Measurements from ENCODE around the gene SLC4A5.

SLC4A5 gene

DNA sequence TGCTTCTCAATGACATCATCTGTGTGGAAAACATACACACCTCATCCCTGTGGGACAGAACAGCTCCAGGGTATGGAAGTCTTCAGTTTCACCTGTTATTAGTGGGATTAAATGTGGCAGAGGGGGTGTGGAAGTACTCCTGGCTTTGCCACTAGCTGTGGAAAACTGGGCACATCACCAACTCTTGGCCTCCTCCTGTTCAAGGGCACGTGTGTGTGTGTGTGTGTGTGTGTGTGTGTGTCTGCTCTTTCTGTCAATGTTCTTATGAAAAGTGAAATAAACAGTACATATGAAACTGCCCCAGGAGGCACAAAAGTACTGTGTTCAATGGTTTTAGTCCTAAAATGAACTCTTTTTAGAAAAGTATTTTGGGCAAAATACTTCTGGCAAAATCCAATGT is 78.9 kb downstream of the SLC4A5 start:
- Histone ChIP-seq H3K4me1 (ENCODE audit: control insufficient read depth, insufficient read depth, low read length) (peaks cover 3% of the 10 kb centered on the region; the same call in 1 of the 2 replicates), H3K36me3 (ENCODE audit: control insufficient read depth in 2 of 2, insufficient read depth in 1 of 2, low read length in 2 of 2) (no peaks in the 10 kb centered on the region), H3K9me3 (ENCODE audit: control insufficient read depth, insufficient read depth, low read depth, low read length) (no peaks in the 10 kb centered on the region), H3K27ac (ENCODE audit: extremely low read depth, low read depth, low read length) (no peak overlapping the region), H3K4me3 (ENCODE audit: low read depth, low read length) (no peak overlapping the region)
- TF ChIP-seq MYNN (tag by site-specific recombination; IDR thresholded peaks at IDR 0.05; ENCODE audit: borderline replicate concordance) (no peak), KLF7 (tag by site-specific recombination; IDR thresholded peaks at IDR 0.05; ENCODE audit: borderline replicate concordance) (no peak), ZNF366 (tag by site-specific recombination; conservative IDR thresholded peaks at IDR 0.05) (no peak), ZNF138 (tag by site-specific recombination; IDR thresholded peaks at IDR 0.05; ENCODE audit: borderline replicate concordance) (no peak), ZBTB1 (tag by site-specific recombination; IDR thresholded peaks at IDR 0.05) (no peak), KLF9 (tag by site-specific recombination; IDR thresholded peaks at IDR 0.05; ENCODE audit: low read depth) (no peak), RBAK (tag by site-specific recombination; IDR thresholded peaks at IDR 0.05) (no peak), ZNF701 (tag by site-specific recombination; IDR thresholded peaks at IDR 0.05) (no peak), ZNF544 (tag by site-specific recombination; IDR thresholded peaks at IDR 0.05) (no peak), FEZF1 (tag by site-specific recombination; IDR thresholded peaks at IDR 0.05) (no peak), ZNF155 (tag by site-specific recombination; IDR thresholded peaks at IDR 0.05) (no peak)
- TF ChIP-seq, protein P1, sequence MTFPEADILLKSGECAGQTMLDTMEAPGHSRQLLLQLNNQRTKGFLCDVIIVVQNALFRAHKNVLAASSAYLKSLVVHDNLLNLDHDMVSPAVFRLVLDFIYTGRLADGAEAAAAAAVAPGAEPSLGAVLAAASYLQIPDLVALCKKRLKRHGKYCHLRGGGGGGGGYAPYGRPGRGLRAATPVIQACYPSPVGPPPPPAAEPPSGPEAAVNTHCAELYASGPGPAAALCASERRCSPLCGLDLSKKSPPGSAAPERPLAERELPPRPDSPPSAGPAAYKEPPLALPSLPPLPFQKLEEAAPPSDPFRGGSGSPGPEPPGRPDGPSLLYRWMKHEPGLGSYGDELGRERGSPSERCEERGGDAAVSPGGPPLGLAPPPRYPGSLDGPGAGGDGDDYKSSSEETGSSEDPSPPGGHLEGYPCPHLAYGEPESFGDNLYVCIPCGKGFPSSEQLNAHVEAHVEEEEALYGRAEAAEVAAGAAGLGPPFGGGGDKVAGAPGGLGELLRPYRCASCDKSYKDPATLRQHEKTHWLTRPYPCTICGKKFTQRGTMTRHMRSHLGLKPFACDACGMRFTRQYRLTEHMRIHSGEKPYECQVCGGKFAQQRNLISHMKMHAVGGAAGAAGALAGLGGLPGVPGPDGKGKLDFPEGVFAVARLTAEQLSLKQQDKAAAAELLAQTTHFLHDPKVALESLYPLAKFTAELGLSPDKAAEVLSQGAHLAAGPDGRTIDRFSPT (tag by site-specific recombination; IDR thresholded peaks at IDR 0.05), result no peak
- TF ChIP-seq, protein P2, sequence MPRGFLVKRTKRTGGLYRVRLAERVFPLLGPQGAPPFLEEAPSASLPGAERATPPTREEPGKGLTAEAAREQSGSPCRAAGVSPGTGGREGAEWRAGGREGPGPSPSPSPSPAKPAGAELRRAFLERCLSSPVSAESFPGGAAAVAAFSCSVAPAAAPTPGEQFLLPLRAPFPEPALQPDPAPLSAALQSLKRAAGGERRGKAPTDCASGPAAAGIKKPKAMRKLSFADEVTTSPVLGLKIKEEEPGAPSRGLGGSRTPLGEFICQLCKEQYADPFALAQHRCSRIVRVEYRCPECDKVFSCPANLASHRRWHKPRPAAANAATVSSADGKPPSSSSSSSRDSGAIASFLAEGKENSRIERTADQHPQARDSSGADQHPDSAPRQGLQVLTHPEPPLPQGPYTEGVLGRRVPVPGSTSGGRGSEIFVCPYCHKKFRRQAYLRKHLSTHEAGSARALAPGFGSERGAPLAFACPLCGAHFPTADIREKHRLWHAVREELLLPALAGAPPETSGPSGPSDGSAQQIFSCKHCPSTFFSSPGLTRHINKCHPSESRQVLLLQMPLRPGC (tag by site-specific recombination; IDR thresholded peaks at IDR 0.05), result no peak
- TF ChIP-seq, protein P3, sequence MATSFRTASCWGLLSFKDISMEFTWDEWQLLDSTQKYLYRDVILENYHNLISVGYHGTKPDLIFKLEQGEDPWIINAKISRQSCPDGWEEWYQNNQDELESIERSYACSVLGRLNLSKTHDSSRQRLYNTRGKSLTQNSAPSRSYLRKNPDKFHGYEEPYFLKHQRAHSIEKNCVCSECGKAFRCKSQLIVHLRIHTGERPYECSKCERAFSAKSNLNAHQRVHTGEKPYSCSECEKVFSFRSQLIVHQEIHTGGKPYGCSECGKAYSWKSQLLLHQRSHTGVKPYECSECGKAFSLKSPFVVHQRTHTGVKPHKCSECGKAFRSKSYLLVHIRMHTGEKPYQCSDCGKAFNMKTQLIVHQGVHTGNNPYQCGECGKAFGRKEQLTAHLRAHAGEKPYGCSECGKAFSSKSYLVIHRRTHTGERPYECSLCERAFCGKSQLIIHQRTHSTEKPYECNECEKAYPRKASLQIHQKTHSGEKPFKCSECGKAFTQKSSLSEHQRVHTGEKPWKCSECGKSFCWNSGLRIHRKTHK (tag by site-specific recombination; IDR thresholded peaks at IDR 0.05), result no peak
- TF ChIP-seq, protein P4, sequence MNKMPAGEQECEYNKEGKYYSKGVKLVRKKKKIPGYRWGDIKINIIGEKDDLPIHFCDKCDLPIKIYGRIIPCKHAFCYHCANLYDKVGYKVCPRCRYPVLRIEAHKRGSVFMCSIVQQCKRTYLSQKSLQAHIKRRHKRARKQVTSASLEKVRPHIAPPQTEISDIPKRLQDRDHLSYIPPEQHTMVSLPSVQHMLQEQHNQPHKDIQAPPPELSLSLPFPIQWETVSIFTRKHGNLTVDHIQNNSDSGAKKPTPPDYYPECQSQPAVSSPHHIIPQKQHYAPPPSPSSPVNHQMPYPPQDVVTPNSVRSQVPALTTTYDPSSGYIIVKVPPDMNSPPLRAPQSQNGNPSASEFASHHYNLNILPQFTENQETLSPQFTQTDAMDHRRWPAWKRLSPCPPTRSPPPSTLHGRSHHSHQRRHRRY (tag by site-specific recombination; IDR thresholded peaks at IDR 0.05), result no peak
- CTCF ChIA-PET, result interaction anchor here (0.6 to 3.5 kb wide), 3 partner anchors 14 to 88 kb away, joined by 3 to 16 read pairs (median 10); no protein-coding TSS in a partner anchor
- POLR2A ChIA-PET, result no interaction called here

DNA sequence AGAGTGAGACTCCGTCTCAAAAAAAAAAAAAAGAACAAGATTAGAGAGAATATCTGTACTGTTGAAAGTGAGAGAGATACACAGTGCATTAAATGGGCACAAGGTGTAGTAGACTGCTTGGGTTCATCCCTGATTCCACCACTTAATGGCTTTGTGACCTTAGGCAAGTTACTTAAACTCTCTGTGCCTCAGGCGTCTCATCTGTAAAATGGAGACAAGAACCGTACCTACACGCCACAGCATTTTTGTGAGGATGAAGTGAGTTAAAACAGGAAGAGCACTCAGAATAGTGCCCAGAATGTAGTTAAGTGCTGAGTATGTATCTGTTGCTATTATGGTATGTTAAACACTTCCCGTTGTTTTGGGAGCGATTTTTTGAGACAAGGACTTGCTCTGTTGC is 80.5 kb downstream of the SLC4A5 start:
- ChIA-PET POLR2A (interaction anchor here (0.7 kb wide), 1 partner anchor 325 kb away, joined by 3 read pairs; no protein-coding TSS in a partner anchor), CTCF (interaction anchor here (0.6 to 2.7 kb wide), 3 partner anchors 13 to 129 kb away, joined by 4 to 17 read pairs (median 10); no protein-coding TSS in a partner anchor)
- TF ChIP-seq GFI1B (tag by site-specific recombination; IDR thresholded peaks at IDR 0.05) (no peak), ZNF157 (tag by site-specific recombination; IDR thresholded peaks at IDR 0.05) (no peak), SP7 (tag by site-specific recombination; IDR thresholded peaks at IDR 0.05) (no peak), ZNF19 (tag by site-specific recombination; IDR thresholded peaks at IDR 0.05; ENCODE audit: low read depth) (no peak), FEZF1 (tag by site-specific recombination; IDR thresholded peaks at IDR 0.05) (no peak)
- TF ChIP-seq, protein P5, sequence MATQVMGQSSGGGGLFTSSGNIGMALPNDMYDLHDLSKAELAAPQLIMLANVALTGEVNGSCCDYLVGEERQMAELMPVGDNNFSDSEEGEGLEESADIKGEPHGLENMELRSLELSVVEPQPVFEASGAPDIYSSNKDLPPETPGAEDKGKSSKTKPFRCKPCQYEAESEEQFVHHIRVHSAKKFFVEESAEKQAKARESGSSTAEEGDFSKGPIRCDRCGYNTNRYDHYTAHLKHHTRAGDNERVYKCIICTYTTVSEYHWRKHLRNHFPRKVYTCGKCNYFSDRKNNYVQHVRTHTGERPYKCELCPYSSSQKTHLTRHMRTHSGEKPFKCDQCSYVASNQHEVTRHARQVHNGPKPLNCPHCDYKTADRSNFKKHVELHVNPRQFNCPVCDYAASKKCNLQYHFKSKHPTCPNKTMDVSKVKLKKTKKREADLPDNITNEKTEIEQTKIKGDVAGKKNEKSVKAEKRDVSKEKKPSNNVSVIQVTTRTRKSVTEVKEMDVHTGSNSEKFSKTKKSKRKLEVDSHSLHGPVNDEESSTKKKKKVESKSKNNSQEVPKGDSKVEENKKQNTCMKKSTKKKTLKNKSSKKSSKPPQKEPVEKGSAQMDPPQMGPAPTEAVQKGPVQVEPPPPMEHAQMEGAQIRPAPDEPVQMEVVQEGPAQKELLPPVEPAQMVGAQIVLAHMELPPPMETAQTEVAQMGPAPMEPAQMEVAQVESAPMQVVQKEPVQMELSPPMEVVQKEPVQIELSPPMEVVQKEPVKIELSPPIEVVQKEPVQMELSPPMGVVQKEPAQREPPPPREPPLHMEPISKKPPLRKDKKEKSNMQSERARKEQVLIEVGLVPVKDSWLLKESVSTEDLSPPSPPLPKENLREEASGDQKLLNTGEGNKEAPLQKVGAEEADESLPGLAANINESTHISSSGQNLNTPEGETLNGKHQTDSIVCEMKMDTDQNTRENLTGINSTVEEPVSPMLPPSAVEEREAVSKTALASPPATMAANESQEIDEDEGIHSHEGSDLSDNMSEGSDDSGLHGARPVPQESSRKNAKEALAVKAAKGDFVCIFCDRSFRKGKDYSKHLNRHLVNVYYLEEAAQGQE (tag by site-specific recombination; IDR thresholded peaks at IDR 0.05), result no peak
- TF ChIP-seq, protein P6, sequence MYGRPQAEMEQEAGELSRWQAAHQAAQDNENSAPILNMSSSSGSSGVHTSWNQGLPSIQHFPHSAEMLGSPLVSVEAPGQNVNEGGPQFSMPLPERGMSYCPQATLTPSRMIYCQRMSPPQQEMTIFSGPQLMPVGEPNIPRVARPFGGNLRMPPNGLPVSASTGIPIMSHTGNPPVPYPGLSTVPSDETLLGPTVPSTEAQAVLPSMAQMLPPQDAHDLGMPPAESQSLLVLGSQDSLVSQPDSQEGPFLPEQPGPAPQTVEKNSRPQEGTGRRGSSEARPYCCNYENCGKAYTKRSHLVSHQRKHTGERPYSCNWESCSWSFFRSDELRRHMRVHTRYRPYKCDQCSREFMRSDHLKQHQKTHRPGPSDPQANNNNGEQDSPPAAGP (tag by site-specific recombination; IDR thresholded peaks at IDR 0.05), result no peak
- TF ChIP-seq, protein P7, sequence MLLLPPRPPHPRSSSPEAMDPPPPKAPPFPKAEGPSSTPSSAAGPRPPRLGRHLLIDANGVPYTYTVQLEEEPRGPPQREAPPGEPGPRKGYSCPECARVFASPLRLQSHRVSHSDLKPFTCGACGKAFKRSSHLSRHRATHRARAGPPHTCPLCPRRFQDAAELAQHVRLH (tag by site-specific recombination; IDR thresholded peaks at IDR 0.05), result no peak

More for the DNA sequence above, 80.5 kb downstream of the SLC4A5 start:
- no peaks in the 10 kb centered on the region for H3K9me3 ChIP-seq (ENCODE audit: control insufficient read depth, insufficient read depth, low read depth, low read length)
- H3K4me3 ChIP-seq (ENCODE audit: low read depth, low read length), result no peak overlapping the region
- H3K4me1 ChIP-seq (ENCODE audit: control insufficient read depth, insufficient read depth, low read length), result peaks cover 3% of the 10 kb centered on the region; the same call in 1 of the 2 replicates
- H3K27ac ChIP-seq (ENCODE audit: extremely low read depth, low read depth, low read length), result no peak overlapping the region
- no peaks in the 10 kb centered on the region for H3K36me3 ChIP-seq (ENCODE audit: control insufficient read depth in 2 of 2, insufficient read depth in 1 of 2, low read length in 2 of 2)

Data from HEK293 (cell line).